MM.1S (cell line): ENCODE results near the gene EPB41.

Experiments used
- EZH2 ChIP-seq: fragments of 300-600 bp; sonication (generic); optimal IDR thresholded peaks from 2 replicates; pipeline ENCODE3; 2017; ENCODE audit warnings: low read depth, mild to moderate bottlenecking, antibody characterized with exemption, low read length, mixed read lengths
- EZH2phosphoT487 ChIP-seq: fragments of 300-600 bp; sonication (generic); IDR thresholded peaks from 2 replicates; pipeline ENCODE4 v1.6.1; 2018; ENCODE audit warnings: antibody characterized with exemption, low read length
- TF ChIP-seq, protein P1 (sequence below): fragments of 300-600 bp; sonication (generic); IDR thresholded peaks from 2 replicates; pipeline ENCODE4 v1.5.1; 2016; ENCODE audit warnings: antibody characterized with exemption, low read length, mixed read lengths

DNA sequence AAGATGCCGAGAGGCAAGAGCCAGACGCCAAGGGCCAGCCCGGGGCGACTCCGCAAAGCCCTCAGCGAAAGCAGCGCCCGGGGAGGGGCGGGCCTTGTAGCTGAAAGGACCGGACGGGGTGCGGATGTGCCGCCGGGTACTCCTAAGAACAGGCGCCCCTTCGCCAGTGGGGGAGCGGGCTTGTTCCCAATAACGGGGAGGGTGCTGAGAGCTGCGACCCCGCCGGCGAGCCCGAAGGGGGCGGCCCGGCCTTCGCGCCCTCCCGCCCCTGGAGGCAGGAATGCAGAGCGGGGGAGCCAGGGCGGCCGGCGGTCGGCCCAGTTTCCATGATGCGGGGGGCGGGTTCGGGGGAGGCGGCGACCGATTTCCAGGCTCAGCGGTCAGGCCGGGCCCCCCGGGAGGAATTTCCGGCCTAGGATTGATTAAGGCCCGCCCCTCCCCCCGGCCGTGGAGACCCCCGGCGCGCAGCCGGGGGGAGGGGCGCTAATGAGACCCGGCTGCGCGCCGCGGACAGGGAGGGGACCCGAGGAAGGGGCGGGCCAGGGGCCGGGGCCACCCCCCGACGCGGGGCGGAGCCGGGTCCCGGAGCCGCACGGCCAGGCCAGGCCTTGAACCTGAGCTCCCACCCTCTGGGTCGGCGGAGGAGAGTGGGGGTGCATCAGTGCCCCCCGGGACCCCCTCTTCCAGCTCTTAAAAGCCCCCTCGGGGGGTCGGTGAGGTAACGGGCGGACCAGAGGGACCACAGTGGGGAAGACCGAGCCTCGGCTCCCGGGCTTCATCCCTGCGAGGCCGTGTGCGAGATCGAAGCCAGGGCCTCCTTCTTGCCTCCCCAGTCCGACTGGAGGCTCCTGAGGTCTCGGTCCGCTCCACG lies 210.2 kb downstream of the EPB41 start:
- TF ChIP-seq, protein P1, sequence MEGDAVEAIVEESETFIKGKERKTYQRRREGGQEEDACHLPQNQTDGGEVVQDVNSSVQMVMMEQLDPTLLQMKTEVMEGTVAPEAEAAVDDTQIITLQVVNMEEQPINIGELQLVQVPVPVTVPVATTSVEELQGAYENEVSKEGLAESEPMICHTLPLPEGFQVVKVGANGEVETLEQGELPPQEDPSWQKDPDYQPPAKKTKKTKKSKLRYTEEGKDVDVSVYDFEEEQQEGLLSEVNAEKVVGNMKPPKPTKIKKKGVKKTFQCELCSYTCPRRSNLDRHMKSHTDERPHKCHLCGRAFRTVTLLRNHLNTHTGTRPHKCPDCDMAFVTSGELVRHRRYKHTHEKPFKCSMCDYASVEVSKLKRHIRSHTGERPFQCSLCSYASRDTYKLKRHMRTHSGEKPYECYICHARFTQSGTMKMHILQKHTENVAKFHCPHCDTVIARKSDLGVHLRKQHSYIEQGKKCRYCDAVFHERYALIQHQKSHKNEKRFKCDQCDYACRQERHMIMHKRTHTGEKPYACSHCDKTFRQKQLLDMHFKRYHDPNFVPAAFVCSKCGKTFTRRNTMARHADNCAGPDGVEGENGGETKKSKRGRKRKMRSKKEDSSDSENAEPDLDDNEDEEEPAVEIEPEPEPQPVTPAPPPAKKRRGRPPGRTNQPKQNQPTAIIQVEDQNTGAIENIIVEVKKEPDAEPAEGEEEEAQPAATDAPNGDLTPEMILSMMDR = peak; percentile 29
- TF ChIP-seq EZH2 = no peak
- no peak for TF ChIP-seq EZH2phosphoT487
